Endothelial cell of coronary artery (primary cell): ENCODE results near the gene PTTG1IP2. TPM values are rescaled to one million over a fixed set of nuclear protein-coding genes. Genes with fewer than 3 reads are reported as not detected.

ENCODE experiments used
- total RNA-seq: library from RNA; depleted of rRNA; stranded (reverse); fragments of >200 nt; gene quantifications from 2 replicates; pipeline ENCODE4 v1.2.3, GENCODE V29; 2014

The PTTG1IP2 gene
- total RNA-seq = not detected in 2 replicates

GRCh38 chr7:90469554-90469953 lies at the start of gene PTTG1IP2:
PTTG1IP2 (plus strand) TSS chr7:90469639; CDS start chr7:90469787, 148 bp downstream.

Other genes with a start within 250 kb of the PTTG1IP2 start
- 2.2 and 2.4 TPM in 2 replicates for gene CFAP69, start 224.5 kb upstream of the PTTG1IP2 start, total RNA-seq
- gene FAM237B, start 148.3 kb upstream of the PTTG1IP2 start, total RNA-seq = not detected in 2 replicates
- 8.0 and 8.5 TPM in 2 replicates for gene GTPBP10, start 122.9 kb upstream of the PTTG1IP2 start, total RNA-seq
- gene CLDN12, start 66.2 kb upstream of the PTTG1IP2 start, total RNA-seq = 5.9 and 15.0 TPM in 2 replicates
- gene CDK14, start 126.7 kb downstream of the PTTG1IP2 start, total RNA-seq = 16.3 and 24.1 TPM in 2 replicates